ENCODE data around the gene SLC25A4. TPM values are rescaled to one million over a fixed set of nuclear protein-coding genes. Genes with fewer than 3 reads are reported as not detected.

Gene SLC25A4
- total and polyA plus RNA-seq, 4 donors, result 72.6 to 119 (median 92.3) TPM

DNA sequence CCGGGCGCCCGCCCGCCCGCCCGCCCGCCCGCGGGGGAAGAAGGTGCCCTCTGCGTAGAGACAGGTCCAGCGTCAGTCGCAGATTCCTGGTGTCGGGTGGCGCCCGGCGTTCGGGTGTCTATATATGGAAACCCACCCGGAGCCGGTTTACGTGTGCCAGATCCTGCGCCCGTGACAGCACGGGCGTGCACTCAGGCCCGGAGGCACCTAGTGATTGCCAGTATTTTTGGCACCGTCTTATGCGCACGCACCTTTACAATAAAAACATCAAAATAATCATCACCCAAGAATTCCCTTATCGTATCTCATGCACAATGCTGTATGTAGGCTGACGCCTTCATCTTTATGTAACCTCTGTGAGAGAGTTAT, 519 bp downstream of the SLC25A4 start:
- Histone ChIP-seq H3K9me3 (ENCODE audit: control insufficient read depth, low read length) (no peaks in the 10 kb centered on the region), H3K27ac (ENCODE audit: low read depth in 1 of 2, low read length in 2 of 2) (peak overlapping the region; percentile 48 to 71), H3K27me3 (ENCODE audit: control insufficient read depth in 1 of 2, insufficient read depth in 2 of 2, low read length in 1 of 2) (no peaks in the 10 kb centered on the region), H3K4me1 (ENCODE audit: control insufficient read depth in 1 of 2, insufficient read depth in 2 of 2, low read length in 2 of 2) (peaks cover 3 to 5% of the 10 kb centered on the region in 2 donors), H3K4me3 (ENCODE audit: low read length in 2 of 2) (peak overlapping the region; percentile 72 to 93), H3K36me3 (ENCODE audit: control insufficient read depth in 1 of 2, insufficient read depth in 2 of 2, low read length in 1 of 2) (no peaks in the 10 kb centered on the region)
- ATAC-seq (ENCODE audit: low FRiP score) (peak; percentile 55), DNase-seq (peak; percentile 79 to 89)
- WGBS, 2 donors, result 0 to 1% methylated on average over 22 to 30 of the region's 30 CpGs
- intact Hi-C loops (cut with DNase I), result loop anchor here in 1 of 2 donors (2.0 kb wide), 1 partner anchor 39 kb away; no protein-coding TSS in a partner anchor

DNA sequence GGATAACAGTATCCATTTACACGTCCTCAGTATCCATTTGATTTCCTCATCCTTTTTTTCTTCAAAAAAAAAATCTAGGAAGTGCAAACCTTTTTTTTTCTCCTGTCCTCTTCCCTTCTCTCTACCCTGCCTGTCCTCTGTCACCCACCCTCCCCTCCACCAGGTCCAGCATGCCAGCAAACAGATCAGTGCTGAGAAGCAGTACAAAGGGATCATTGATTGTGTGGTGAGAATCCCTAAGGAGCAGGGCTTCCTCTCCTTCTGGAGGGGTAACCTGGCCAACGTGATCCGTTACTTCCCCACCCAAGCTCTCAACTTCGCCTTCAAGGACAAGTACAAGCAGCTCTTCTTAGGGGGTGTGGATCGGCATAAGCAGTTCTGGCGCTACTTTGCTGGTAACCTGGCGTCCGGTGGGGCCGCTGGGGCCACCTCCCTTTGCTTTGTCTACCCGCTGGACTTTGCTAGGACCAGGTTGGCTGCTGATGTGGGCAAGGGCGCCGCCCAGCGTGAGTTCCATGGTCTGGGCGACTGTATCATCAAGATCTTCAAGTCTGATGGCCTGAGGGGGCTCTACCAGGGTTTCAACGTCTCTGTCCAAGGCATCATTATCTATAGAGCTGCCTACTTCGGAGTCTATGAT, 1.7 kb downstream of the SLC25A4 start:
- no peaks in the 10 kb centered on the region for H3K9me3 ChIP-seq (ENCODE audit: control insufficient read depth, low read length)
- H3K27ac ChIP-seq (ENCODE audit: low read depth in 1 of 2, low read length in 2 of 2), result peak overlapping the region in 1 of 2 donors; percentile 1
- peak overlapping the region in 1 of 2 donors; percentile 72 for H3K4me3 ChIP-seq (ENCODE audit: low read length in 2 of 2)
- intact Hi-C loops (cut with DNase I), result loop anchor here in 1 of 2 donors (2.0 kb wide), 1 partner anchor 36 kb away; no protein-coding TSS in a partner anchor
- WGBS, 2 donors, result 69 to 71% methylated on average over 16 of the region's 16 CpGs
- no peaks in the 10 kb centered on the region for H3K36me3 ChIP-seq (ENCODE audit: control insufficient read depth in 1 of 2, insufficient read depth in 2 of 2, low read length in 1 of 2)
- ATAC-seq (ENCODE audit: low FRiP score), result no peak
- H3K27me3 ChIP-seq (ENCODE audit: control insufficient read depth in 1 of 2, insufficient read depth in 2 of 2, low read length in 1 of 2), result no peaks in the 10 kb centered on the region
- no peak for DNase-seq
- H3K4me1 ChIP-seq (ENCODE audit: control insufficient read depth in 1 of 2, insufficient read depth in 2 of 2, low read length in 2 of 2), result peaks cover 3 to 5% of the 10 kb centered on the region in 2 donors

DNA sequence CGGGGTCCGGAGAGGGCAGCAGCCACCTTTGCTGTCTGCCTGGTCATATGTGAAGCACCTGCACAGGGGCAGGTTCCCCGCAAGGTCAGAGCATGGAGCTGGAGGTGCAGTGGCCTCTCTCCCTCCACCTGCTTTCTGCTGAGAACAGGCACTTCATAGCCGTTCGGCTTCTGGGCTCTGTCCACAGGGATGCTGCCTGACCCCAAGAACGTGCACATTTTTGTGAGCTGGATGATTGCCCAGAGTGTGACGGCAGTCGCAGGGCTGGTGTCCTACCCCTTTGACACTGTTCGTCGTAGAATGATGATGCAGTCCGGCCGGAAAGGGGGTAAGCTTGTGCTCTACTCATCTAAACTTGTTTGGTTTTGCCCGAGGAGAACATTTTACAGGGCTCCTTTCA, 2.5 kb downstream of the SLC25A4 start:
- 21 to 23% methylated on average over 13 of the region's 13 CpGs for WGBS, 2 donors
- ATAC-seq (ENCODE audit: low FRiP score) (peak; percentile 2), DNase-seq (peak; percentile 71 to 78)
- Histone ChIP-seq H3K36me3 (ENCODE audit: control insufficient read depth in 1 of 2, insufficient read depth in 2 of 2, low read length in 1 of 2) (peaks cover under 1 to 2% of the 10 kb centered on the region in 2 donors), H3K4me1 (ENCODE audit: control insufficient read depth in 1 of 2, insufficient read depth in 2 of 2, low read length in 2 of 2) (peaks cover 5 to 6% of the 10 kb centered on the region in 2 donors), H3K4me3 (ENCODE audit: low read length in 2 of 2) (peak overlapping the region in 1 of 2 donors; percentile 16), H3K27ac (ENCODE audit: low read depth in 1 of 2, low read length in 2 of 2) (peak overlapping the region in 1 of 2 donors; percentile 41), H3K9me3 (ENCODE audit: control insufficient read depth, low read length) (no peaks in the 10 kb centered on the region), H3K27me3 (ENCODE audit: control insufficient read depth in 1 of 2, insufficient read depth in 2 of 2, low read length in 1 of 2) (no peaks in the 10 kb centered on the region)
- intact Hi-C loops (cut with DNase I), result loop anchor here in 1 of 2 donors (2.0 kb wide), 1 partner anchor 35 kb away; no protein-coding TSS in a partner anchor

DNA sequence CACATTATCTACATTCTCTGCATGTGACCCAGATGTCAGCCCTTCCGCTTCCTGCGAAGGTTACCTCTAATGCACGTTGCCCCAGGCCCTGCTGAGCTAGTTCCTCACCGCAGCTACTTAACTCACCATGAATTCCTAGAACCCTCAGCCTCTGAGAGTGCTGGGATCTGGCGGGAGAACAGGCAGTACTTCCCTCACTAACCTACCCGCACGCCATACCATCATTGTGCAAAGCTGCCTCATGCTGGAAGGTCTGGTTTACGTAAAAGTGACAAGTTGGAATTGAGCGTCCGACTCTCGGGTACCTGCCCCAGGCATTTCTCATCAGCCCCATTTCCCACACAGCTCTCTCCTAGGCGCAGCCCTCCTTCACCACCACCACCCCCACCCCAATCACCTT, 6.3 kb downstream of the SLC25A4 start:
- Histone ChIP-seq H3K4me3 (ENCODE audit: low read length in 2 of 2) (no peak overlapping the region), H3K27ac (ENCODE audit: low read depth in 1 of 2, low read length in 2 of 2) (no peak overlapping the region), H3K36me3 (ENCODE audit: control insufficient read depth in 1 of 2, insufficient read depth in 2 of 2, low read length in 1 of 2) (peaks cover 1 to 5% of the 10 kb centered on the region in 2 donors), H3K4me1 (ENCODE audit: control insufficient read depth in 1 of 2, insufficient read depth in 2 of 2, low read length in 2 of 2) (peaks cover 5% of the 10 kb centered on the region in 2 donors), H3K27me3 (ENCODE audit: control insufficient read depth in 1 of 2, insufficient read depth in 2 of 2, low read length in 1 of 2) (no peaks in the 10 kb centered on the region), H3K9me3 (ENCODE audit: control insufficient read depth, low read length) (no peaks in the 10 kb centered on the region)
- no peak for DNase-seq
- intact Hi-C loops (cut with DNase I), result no loop called here
- ATAC-seq (ENCODE audit: low FRiP score), result no peak
- WGBS, 2 donors, result 87 to 92% methylated on average over 12 of the region's 12 CpGs

DNA sequence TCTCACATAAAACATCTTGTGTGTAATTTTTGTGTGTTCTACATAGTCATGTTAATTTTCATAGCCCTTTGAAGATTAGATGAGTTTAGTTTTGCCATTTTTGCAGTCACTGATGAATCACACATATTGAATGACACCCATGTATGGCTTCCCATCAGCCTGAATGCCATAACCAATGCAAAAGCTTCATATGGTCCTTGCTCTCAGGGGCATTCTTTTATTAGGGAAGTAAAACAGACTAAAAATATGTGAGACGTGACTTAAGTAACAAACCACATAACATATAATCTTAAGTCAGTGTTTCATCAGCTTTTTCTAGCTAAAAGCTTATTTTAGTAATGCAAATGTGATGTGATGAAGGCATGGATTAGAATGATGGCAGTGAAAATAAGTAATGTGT, 8.2 kb downstream of the SLC25A4 start:
- Histone ChIP-seq H3K4me1 (ENCODE audit: control insufficient read depth in 1 of 2, insufficient read depth in 2 of 2, low read length in 2 of 2) (peaks cover 2 to 4% of the 10 kb centered on the region in 2 donors), H3K9me3 (ENCODE audit: control insufficient read depth, low read length) (no peaks in the 10 kb centered on the region), H3K4me3 (ENCODE audit: low read length in 2 of 2) (no peak overlapping the region), H3K27ac (ENCODE audit: low read depth in 1 of 2, low read length in 2 of 2) (no peak overlapping the region), H3K27me3 (ENCODE audit: control insufficient read depth in 1 of 2, insufficient read depth in 2 of 2, low read length in 1 of 2) (no peaks in the 10 kb centered on the region), H3K36me3 (ENCODE audit: control insufficient read depth in 1 of 2, insufficient read depth in 2 of 2, low read length in 1 of 2) (peaks cover 1 to 5% of the 10 kb centered on the region in 2 donors)
- intact Hi-C loops (cut with DNase I), result no loop called here
- ATAC-seq (ENCODE audit: low FRiP score) (no peak), DNase-seq (no peak)
- 74 to 76% methylated on average over 1 of the region's 1 CpG for WGBS, 2 donors

DNA sequence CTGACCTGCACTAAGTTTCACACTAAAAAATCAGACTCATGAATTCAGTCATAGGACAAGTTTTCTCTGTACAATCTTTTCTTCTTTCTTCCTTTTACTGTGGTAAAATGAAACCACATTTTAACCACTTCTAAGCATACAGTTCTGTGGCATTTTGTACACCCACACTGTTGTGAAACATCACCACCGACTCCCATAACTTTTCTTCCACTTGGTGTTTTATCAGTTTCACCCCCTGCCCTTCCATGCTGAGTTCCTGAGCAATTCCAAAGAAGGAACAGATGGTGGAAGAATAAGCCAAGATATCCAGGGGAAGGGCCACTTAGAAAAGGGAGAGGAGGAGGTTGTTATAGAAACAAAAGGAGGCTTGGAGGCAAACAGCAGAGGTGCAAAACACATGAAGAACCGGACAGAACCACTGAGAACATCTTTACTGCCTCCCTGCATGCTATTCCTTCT, 22.6 kb downstream of the SLC25A4 start:
- H3K9me3 ChIP-seq (ENCODE audit: control insufficient read depth, low read length), result no peaks in the 10 kb centered on the region
- WGBS, 2 donors, result 26 to 37% methylated on average over 2 of the region's 2 CpGs
- DNase-seq (no peak), ATAC-seq (ENCODE audit: low FRiP score) (no peak)
- intact Hi-C loops (cut with DNase I), result no loop called here
- no peak overlapping the region for H3K4me3 ChIP-seq (ENCODE audit: low read length in 2 of 2)
- no peaks in the 10 kb centered on the region for H3K4me1 ChIP-seq (ENCODE audit: control insufficient read depth in 1 of 2, insufficient read depth in 2 of 2, low read length in 2 of 2)
- peak overlapping the region in 1 of 2 donors; percentile 25 for H3K27ac ChIP-seq (ENCODE audit: low read depth in 1 of 2, low read length in 2 of 2)
- H3K27me3 ChIP-seq (ENCODE audit: control insufficient read depth in 1 of 2, insufficient read depth in 2 of 2, low read length in 1 of 2), result no peaks in the 10 kb centered on the region
- peaks cover 0 to 2% of the 10 kb centered on the region in 2 donors for H3K36me3 ChIP-seq (ENCODE audit: control insufficient read depth in 1 of 2, insufficient read depth in 2 of 2, low read length in 1 of 2)

DNA sequence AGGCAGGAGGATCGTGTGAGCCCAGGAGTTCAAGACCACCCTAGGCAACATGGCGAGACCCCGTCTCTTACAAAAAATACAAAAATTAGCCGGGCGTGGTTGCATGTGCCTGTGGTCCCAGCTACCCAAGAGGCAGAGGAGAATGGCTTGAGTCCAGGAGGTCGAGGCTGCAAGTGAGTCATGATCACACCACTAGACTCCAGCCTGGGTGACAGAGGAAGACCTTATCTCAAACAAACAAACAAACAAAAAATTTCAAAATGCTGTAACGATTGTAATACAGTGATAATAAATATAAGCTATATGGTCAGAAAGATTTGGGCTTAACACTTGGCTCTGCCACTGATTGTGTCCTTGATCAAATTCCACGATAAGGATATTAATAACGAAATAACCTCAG, 24.2 kb downstream of the SLC25A4 start:
- Histone ChIP-seq H3K4me1 (ENCODE audit: control insufficient read depth in 1 of 2, insufficient read depth in 2 of 2, low read length in 2 of 2) (no peaks in the 10 kb centered on the region), H3K27ac (ENCODE audit: low read depth in 1 of 2, low read length in 2 of 2) (no peak overlapping the region), H3K27me3 (ENCODE audit: control insufficient read depth in 1 of 2, insufficient read depth in 2 of 2, low read length in 1 of 2) (no peaks in the 10 kb centered on the region), H3K4me3 (ENCODE audit: low read length in 2 of 2) (no peak overlapping the region), H3K9me3 (ENCODE audit: control insufficient read depth, low read length) (no peaks in the 10 kb centered on the region), H3K36me3 (ENCODE audit: control insufficient read depth in 1 of 2, insufficient read depth in 2 of 2, low read length in 1 of 2) (peaks cover 0 to 2% of the 10 kb centered on the region in 2 donors)
- no peak for DNase-seq
- no peak for ATAC-seq (ENCODE audit: low FRiP score)
- intact Hi-C loops (cut with DNase I), result no loop called here
- 83 to 88% methylated on average over 9 of the region's 9 CpGs for WGBS, 2 donors

DNA sequence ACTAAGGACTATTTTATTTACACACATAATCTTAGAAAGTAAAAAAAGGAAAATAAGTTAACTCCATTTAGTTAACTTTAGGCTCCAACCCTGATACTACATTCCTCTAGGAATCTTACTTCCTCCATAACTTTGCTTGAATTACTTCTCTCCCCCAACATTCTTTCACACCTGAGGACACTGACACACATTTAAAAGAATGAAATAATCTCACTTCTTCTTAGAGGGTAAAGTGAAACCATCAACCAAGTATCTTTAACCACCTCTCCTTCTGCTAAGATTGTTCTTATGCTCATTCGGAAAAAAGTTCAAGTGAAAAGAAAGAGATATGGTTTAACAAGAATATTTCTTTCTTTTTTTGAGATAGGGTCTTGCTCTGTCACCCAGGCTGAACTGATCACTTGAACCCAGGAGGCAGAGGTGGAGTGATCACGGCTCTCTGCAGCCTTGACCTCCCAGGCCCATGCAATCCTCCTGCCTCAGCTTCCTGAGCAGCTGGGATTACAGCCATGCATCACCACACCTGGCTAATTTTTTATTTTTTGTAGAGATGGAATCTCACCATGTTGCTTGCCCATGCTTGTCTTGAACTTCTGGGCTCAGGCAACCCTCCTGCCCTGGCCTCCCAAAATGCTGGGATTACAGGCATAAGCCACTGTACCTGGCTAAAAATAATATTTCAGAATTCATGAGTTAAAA, 28.5 kb downstream of the SLC25A4 start:
- H3K4me3 ChIP-seq (ENCODE audit: low read length in 2 of 2), result no peak overlapping the region
- H3K9me3 ChIP-seq (ENCODE audit: control insufficient read depth, low read length), result no peaks in the 10 kb centered on the region
- intact Hi-C loops (cut with DNase I), result no loop called here
- peak overlapping the region in 1 of 2 donors; percentile 5 for H3K27ac ChIP-seq (ENCODE audit: low read depth in 1 of 2, low read length in 2 of 2)
- no peaks in the 10 kb centered on the region for H3K27me3 ChIP-seq (ENCODE audit: control insufficient read depth in 1 of 2, insufficient read depth in 2 of 2, low read length in 1 of 2)
- peaks cover 0 to 2% of the 10 kb centered on the region in 2 donors for H3K36me3 ChIP-seq (ENCODE audit: control insufficient read depth in 1 of 2, insufficient read depth in 2 of 2, low read length in 1 of 2)
- H3K4me1 ChIP-seq (ENCODE audit: control insufficient read depth in 1 of 2, insufficient read depth in 2 of 2, low read length in 2 of 2), result peaks cover 0 to 1% of the 10 kb centered on the region in 2 donors
- 96 to 98% methylated on average over 2 of the region's 2 CpGs for WGBS, 2 donors
- no peak for DNase-seq
- no peak for ATAC-seq (ENCODE audit: low FRiP score)
